ENCODE results near the gene GRM5.

Gene GRM5

DNA sequence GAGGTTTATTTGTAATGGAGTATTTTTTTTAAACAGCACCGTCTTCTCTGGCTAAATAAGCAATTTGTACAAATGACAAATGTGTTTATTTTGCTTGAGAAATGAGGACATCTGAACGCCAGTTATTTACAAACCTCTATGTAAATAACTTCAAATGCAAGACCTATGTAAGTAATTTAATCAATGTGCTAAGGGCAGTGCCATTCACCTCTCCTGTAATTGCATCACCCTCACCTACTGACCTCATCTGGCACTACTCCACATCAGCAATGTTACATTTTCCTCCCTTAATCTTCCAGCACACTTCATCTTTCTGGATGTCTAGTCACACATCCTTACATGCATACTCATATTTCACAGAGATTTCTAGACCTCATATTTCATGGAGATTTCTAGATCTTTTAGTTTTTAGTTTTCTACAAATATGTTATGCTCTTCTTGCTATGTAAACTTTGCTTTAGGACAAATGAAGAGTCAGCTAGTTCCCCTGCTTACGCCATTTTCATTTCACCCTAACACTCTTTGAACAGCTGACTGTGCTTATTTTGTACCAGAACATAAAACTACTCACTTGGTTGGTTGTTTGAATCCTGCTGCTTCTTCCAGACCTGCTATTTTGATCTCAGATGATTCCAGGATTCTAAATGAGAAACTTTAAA lies 238.6 kb downstream of the GRM5 start:
- DNase-seq, result no peak

DNA sequence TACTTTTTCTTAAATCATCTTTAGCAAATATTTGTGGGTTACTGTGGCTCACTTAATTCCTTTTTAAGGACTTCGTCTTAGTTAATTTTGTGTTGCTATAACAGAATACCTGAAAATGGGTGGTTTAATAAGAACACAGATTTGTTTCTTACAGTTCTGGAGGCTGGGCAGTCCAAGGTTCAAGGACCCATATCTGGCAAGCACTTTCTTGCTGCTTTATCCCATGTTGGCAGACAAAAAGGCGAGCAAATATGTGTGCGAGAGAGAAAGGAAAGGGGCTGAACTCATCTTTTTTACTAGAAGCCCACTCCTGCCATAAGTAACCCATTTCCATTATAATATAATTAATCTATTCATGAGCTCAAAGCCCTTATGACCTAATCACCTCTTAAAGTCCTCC lies 246.2 kb downstream of the GRM5 start:
- DNase-seq, result no peak

DNA sequence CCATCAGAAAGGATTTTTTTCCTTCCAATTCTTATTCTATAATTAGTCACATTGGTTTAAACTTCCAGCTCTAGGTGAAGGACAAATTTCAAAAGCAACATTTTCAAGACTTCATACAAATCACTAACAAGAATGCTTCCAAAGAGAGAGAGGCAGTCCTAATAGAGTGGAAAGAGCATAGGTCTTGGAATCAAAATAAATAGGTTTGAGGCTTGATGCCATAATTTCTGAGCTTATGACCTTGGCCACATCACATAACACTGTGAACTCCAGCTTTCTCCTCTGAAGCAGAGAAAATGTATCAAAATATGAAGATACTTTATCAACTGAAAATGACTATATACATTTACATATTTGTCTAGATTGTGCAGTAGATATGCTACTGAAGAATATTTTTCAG lies 246.8 kb downstream of the GRM5 start:
- DNase-seq, result no peak

DNA sequence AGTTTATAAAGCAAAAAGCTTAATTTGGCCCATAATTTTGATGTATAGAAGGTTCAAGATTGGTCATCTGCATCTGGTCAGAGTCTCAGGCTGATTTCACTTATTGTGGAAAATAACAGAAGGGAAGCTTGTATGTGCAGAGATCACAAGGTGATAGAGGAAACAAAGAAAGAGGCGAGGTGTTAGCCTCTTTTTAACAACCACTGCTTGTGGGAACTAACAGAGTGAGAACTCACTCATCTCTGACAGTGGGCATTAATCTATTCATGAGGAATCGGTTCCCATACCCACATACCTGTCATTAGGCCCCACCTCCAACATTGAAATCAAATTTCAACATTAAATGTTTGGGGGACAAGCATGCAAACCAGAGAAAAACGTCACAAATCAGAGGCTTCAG lies 250.3 kb downstream of the GRM5 start:
- DNase-seq, result no peak

DNA sequence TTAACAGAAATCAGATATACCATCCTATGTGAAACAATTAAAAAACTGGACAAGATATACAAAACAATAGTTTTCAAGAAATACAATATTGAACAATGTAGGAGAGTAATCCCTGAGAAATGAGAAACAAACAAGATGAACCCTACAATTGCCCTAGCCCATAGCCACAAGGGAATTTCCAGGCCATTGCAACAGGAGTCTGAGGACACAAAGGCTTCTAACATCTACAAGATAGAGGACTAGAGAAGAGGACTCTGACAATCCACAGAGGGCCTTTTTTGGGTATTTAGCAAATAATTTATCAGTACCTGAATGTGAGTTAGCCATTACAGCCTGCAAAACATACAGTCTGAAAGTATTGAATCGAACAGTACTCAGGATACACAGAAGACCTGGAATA lies 251.7 kb downstream of the GRM5 start:
- DNase-seq, result no peak

DNA sequence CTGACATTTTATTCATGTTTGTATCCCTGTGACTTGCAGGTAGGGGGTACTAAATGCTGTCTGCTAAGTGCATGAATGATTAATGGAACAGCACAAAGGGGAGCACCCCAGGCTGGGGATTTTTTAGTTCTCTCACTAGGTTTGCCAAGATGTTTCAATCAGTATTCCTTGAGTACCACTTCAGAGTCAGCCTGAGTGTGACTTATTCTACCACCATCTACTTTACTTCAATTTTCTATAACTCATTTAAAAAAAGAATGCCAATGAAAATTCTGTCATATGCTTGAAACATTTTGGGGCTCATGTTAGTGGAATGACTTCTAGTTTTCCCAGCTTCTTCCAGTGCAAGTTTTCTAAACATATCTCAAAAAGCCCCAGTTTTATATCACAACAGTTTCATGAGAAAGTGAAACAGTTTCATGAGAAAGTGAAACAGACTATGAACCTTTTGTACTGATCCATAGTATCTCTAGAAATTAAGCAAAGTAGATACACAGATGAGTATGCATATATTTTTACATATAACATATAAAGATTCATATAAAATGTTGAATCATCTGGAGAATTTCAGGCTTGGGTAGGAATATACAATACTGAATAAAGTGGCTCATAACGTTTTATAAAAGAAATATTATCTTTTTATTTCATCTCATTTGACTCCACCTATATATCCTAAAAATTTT lies 252.4 kb downstream of the GRM5 start:
- no peak for DNase-seq

DNA sequence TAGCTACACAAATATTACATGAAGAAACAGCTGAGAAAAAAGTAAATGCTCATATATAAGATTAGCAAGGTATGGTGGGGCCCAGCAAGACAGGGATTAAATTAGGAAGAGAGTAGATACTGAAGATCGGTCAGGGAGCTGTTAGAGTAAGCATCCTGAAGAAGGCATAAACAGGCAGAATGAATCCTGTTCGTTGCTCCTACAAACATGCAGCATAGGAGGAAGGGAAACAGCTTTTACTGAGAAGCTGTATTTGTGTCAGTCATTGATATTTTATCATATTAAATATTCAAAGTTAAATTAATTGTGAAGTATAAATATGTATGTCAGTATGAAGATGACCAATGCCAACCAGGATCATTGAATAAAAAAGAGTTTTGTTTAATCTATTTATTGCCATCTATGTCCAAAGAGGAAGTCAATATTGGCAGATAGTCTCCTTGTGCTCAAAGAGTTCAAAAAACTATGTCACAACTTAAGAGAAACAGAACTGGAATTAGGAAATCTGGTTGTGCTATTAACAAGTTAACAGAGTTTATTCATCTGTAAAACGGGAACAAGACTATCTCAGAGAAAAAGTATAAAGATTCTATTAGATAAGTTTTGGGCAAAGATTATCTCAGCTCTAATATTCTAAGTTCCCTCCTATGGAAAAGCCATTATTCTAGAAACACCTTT lies 255.2 kb downstream of the GRM5 start:
- no peak for DNase-seq

DNA sequence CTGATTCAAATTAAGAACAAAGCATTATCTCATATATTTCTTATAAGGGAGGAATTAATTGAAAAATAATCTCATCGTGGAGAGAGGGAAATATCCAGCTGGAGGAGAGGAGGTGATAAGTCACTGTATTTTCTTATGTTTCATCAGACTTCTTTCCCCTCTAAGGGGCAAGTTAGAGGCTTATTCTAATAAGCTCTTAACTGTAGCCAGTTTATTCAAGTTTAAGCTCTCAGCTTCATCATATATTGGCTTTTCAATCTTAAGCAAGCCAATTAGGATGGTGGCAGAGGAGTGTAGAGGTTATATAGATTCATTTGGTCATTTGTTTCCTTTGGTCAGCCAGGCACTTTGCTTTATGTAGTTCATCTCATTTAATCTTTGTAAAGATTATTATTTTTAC lies 256.7 kb downstream of the GRM5 start:
- DNase-seq, result no peak

DNA sequence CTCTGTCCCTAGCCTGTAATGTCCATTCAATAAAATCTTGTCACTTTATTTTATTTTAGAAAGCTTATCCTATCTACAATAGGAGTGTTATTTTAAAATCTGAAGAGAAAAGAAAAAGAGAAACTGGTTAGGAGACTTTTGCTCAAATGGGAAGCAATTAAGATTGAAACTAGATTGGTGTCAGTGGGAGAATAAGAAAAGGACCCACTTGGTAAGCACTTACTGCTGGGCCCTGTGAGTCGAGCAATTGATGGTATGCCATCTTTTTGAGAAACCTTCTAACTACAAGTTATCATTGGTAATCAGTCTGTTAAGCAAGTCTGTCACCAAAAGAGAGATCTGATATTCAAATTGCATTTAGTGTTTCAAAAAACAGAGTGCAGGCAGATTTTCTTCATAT lies 258.4 kb downstream of the GRM5 start:
- no peak for DNase-seq

DNA sequence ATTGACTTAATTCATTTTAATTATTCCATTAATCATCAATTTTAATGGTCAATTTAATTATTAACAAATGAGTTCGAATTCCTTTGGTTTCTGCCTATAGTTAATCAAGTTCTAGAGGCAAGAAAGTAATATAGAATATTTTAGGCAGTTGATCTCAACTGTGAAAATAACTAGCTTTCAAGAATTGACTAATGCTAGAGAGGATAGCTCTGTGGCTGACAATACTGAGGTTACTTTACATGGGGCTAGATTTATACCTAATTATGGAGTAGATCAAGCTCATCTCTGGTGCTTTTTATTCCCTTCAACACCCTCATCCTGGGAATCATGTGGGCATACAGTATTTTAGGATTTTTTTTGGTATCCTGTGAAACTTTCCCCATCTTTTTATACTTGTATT lies 259.4 kb downstream of the GRM5 start:
- no peak for DNase-seq

DNA sequence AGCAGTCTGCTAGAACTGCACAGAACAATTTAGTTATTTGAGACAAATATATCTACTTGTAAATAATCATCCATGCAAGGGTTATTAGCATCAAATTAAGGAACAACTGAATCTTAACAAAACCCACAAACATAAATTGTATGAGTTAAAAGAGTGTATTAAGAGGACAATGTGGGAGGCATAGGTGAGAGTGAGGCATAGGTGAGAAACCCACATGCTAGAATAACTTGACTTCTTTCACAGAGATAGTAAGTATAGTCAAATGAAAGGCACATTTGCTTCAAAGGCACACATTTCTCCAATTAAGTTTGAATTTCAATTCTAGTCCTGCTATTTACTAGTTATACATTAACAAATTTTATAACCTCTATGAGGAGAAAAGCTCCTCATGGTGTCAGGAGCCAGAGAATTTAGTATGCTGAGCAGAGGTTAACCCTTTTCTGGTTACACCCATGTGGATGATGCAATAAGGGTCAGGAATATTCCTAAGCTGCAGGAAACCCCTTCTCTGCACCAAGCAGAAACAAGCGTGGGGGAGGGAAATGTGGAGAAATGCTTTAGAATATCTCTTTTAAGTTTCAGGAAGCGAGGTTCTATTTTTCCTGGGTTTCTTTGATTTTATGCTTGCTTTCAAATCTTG lies 264.2 kb downstream of the GRM5 start:
- DNase-seq, result no peak

DNA sequence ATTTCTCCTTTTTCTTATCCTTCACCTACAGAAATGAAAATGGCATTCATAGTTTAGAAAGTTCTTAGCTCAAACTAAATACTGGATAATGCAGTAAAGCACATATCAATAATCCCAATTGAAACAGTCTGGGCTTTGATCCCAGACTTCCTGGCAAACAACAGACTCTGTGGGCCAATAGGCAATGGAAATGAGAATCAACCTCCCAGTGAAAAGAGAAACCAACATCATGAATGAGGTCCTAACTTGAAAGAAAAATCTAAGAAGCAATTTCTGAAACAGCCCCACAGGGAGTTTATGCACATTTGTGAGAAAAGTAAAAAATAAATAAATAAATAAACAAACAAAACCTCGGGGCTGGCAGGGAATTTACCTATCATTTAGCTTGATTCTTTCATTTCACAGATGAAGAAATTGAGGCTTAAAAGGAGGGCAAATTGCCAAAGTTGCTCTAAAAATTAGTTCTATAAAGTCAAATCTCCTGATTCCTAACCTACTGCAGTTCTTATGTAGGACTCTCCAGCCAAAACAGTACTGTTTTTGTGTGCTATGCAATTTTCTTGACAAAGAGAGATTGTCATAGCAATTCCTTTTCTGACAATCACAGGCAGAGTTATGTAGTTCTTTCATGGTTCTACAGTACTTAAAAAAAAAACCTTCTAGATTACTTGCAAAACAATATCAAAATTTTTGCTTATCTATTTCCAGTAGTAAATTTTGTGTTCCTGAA lies 265.8 kb downstream of the GRM5 start:
- DNase-seq, result no peak

DNA sequence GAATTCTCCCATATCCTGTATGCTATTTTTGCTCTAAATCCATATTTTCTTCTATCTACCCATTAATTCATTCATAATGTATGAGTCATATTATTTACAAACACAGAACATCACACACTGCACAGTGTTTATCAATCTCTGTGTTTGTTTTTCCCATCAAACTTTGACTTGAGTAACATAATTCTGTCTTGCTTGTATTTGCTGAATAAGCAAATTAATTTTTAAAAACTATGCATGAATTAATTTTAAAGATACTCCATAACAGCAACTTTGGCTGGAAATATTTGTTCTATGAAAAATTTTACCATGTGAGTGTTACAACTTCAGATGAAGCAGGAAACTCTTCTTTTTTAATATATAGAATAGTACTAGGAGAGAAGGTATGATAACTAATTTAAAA lies 275.6 kb downstream of the GRM5 start:
- DNase-seq, result no peak

DNA sequence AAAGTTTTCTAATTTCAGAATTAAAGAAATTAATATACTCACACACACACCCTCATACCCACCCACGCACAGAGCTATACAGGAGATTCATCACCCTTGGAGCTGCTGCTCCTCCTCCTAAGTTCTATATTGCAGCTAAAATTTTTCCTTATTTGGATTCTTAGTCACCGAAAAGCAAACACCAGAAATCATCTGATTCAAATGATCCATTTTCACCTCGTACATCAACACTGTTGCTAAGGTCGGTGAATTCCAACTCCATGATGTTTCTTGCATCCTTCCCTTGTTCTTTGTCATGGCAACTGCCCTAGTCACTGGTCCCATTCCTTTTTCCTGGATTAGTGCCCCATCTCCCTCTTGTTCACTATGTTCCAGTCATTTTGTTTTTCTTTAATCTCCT lies 286.2 kb downstream of the GRM5 start:
- DNase-seq, result no peak

DNA sequence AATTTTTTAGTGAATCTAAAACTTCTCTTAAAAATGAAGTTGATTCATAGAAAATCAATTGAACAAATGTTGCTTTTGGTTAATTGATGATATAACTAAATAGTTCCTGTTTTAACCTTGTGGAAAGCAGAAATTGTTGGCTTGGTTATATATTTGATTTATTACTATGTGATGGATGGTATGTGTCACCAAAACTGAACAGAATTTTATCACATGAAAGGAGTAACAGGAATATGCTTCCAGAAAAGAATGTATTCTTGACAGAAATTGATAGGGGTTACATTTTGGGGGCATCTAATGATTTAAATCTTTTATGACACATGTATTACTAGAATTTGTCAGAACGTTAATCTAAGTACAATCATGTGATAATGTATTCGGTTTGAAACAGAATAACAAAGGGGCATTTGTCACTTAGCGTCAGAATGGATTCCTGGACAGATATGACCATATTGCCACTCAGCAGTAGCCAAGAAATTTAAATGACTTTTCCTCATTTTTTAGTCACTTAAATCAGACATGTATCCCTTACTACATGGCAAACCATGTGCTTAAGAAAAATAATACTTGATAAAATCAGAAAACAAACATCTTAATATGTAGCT lies 295.2 kb downstream of the GRM5 start:
- no peak for DNase-seq

DNA sequence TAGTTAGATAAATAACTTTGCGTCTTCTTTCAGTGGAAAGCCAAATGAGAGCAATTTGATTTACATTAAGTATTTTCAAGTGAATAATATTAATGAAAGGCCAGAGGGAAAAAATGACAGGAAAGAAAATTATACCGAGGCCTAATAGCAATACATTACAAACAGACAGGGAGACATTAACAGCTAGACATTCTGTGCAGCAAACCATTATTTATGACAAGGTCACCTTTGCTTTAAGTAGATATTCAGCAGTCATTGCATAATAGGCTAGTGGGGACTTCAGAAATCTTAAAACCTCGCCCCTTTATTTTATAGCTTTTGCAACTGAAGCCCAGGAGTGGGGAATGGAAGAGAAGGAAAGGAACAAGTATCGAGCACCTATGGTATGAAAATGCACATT lies 321.6 kb downstream of the GRM5 start:
- no peak for DNase-seq

DNA sequence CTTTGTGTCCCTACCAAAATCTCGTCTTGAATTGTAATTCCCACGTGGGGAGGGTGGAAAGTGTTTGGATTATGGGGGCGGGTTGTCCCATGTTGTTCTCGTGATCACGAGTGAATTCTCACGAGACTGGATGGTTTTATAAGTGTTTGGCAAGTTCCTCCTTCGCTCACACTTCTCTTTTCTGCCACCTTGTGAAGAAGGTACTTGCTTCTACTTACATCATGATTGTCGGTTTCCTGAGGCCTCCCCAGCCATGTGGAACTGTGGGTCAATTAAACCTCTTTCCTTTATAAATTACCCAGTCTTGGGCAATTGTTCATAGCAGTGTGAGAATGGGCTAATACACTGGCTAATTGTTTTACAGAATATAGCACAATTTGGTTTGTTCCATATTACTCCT lies 326.3 kb downstream of the GRM5 start:
- no peak for DNase-seq

DNA sequence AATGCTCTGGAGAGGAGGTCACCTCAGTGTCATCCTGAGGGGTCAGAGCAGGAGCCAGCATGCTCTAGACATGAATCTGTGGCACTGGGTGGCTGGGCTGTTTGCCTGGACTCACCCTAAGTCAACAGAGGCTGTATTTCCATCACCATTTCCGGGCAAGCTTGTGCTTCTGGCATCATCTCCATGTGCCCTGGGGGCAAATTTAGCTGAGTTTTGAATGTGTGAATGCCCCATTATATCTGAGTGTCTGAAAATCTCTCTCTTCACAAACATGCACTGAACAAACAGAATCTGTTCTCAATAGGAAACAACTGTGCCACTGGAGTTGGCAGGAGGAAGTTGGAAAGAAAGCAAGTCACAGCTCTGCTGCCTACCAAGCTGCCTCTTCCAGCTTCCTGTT lies 356.2 kb downstream of the GRM5 start:
- DNase-seq, result no peak

DNA sequence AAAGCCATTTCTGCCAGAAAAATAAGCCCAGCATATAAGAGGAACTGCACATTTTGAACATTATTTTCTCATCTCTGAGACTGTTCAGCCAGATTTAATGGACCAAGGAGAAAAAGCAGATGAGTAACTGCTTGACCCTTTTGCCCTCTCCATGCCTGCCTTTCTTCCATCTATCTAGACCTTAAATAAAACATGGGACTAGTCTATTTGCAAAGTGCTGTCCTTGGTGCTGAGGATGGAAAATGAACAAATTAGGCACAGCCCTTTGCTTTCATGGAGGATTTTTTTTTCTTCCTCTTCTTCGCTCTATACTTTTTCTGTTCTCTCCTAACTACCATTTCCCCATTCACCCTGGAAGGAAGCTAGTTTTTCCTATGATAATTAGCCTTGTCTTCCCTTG lies 361.3 kb downstream of the GRM5 start:
- no peak for DNase-seq

DNA sequence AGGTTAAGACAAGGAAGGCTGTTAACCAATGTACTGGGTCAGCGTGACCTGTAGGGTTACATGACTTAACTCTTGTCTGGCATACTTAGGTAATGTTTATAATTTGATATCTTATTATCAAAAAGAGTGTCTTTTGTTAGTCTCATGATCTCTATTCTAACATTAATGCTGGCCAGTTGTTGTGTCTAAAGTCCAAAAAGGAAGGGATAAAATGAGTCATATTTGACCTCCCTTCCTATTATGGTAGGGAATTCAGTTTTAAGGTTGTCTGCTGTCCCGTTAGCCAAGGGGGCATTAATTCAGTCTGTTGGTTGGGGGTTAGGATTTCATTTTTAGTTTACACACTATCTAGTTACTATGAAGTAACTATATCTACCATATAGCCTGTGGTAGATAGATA lies 364.0 kb downstream of the GRM5 start:
- DNase-seq, result no peak

DNA sequence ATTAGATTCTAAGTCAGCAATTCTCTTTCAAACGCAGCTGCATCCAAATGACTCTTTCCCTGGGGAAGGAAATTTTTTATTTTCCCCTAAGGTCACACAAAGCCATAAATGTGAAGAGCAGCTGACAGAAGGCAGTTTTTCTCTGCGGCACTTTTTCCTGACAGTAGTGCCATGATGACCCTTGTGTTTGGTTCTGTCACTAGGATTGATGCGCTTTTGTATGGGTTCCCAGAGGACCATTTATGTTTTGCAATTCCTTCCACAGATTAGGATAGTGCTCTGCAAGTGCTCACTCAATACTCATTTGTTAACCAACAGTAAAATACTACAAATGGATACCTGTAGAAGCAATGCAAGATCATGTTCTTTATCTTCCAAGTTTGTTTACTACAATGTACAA lies 368.6 kb downstream of the GRM5 start:
- no peak for DNase-seq

DNA sequence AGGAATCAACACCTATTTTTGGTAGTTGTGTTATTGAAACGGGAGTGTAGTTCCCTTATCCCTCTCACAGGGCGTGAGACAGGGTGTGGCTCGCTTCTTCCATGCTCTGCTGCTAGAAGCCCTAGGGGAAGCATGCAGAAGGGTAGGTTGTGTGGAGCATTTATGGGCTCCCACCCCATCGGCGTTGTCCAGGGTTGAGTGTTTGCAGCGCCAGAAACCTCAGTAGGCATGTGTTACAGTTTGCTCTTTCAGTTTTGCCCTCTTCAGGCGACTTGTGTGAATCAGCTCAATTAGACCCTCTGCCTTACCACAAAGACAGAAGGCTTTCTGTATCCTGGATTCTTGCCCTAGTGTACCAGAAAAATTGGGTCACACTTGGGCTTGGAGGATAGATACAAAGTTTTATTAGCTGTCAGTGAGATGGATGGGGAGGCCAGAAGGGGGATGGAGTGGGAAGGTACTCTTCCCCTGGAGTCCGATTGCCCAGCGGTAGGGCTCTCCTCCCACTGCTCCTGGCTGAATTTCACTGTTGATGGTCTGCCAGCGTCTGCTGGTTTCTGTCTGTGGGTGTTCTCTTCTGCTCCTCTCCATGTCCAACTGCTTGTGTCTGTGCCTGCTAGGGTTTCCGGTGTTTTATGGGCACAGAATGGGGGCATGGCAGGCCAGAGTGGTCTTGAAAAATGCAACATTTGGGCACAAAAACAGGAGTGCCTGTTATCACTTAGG lies 369.9 kb downstream of the GRM5 start:
- no peak for DNase-seq

Measured in stimulated activated CD4-positive, alpha-beta T cell treated with anti-CD3 and anti-CD28 coated beads, Interleukin-4, amount 100 ng/mL, for 4 hours (primary cell).